Keratinocyte (primary cell): ENCODE measurements around the gene ATP8A2. TPM values are rescaled to one million over a fixed set of nuclear protein-coding genes. Genes with fewer than 3 reads are reported as not detected.

Experiments
- DNase-seq: peaks from one replicate; pipeline ENCODE4 v3.0.0-alpha.2; 2011; ENCODE audit warnings: low read depth, missing footprints, low spot score
- FAIRE-seq: peaks from 2 replicates; lab custom pipeline; 2011; peaks lifted over from hg19 to GRCh38; lab: Jason Lieb, UNC
- H2AFZ ChIP-seq: 2 replicates; pipeline ENCODE4 v1.6.0; 2012; ENCODE audit warnings: low read length, control low read depth, inconsistent platforms; ENCODE audit not compliant: control insufficient read depth
- H3K27ac ChIP-seq: 2 replicates; pipeline ENCODE4 v1.5.1; 2011; ENCODE audit warnings: low read length; ENCODE audit not compliant: control insufficient read depth, insufficient read depth
- H3K27me3 ChIP-seq: 3 replicates; pipeline ENCODE4 v1.6.0; 2011; ENCODE audit warnings: low read length; ENCODE audit not compliant: control insufficient read depth, insufficient read depth; ENCODE audit errors: extremely low read depth
- H3K36me3 ChIP-seq, 2 experiments: 2 replicates in 1 of 2; 3 replicates in 1 of 2; pipeline ENCODE4 v1.5.1; 2011; ENCODE audit warnings: low read length in 2 of 2, mild to moderate bottlenecking in 1 of 2; ENCODE audit not compliant: control insufficient read depth in 2 of 2, insufficient read depth in 2 of 2; ENCODE audit errors: extremely low read depth in 1 of 2
- H3K4me1 ChIP-seq: 3 replicates; pipeline ENCODE4 v1.5.1; 2011; ENCODE audit warnings: low read length; ENCODE audit not compliant: control insufficient read depth, insufficient read depth; ENCODE audit errors: extremely low read depth
- H3K4me2 ChIP-seq: 3 replicates; pipeline ENCODE4 v1.6.0; 2011; ENCODE audit warnings: low read depth, low read length; ENCODE audit not compliant: control insufficient read depth, insufficient read depth; ENCODE audit errors: extremely low read depth
- H3K4me3 ChIP-seq, 3 experiments: fragments of 200-600 bp in 1 of 3; sonication (generic) in 1 of 3; 2 replicates in 2 of 3; 3 replicates in 1 of 3; pipeline ENCODE4 v1.5.1; 2011 to 2016; ENCODE audit warnings: low read length in 3 of 3, mild to moderate bottlenecking in 3 of 3, control low read depth in 2 of 3, inconsistent platforms in 1 of 3, low read depth in 1 of 3, mixed read lengths in 1 of 3, mixed run types in 1 of 3, moderate library complexity in 1 of 3; ENCODE audit not compliant: control insufficient read depth in 2 of 3, insufficient read depth in 2 of 3; ENCODE audit errors: extremely low read depth in 1 of 3
- H3K79me2 ChIP-seq: 2 replicates; pipeline ENCODE4 v1.6.0; 2012; ENCODE audit warnings: low read length; ENCODE audit not compliant: control insufficient read depth, insufficient read depth
- H3K9ac ChIP-seq: 3 replicates; pipeline ENCODE4 v1.6.0; 2011; ENCODE audit warnings: low read length; ENCODE audit not compliant: control insufficient read depth, insufficient read depth; ENCODE audit errors: extremely low read depth
- H3K9me1 ChIP-seq: 3 replicates; pipeline ENCODE4 v1.6.0; 2011; ENCODE audit warnings: low read length; ENCODE audit not compliant: control insufficient read depth, insufficient read depth; ENCODE audit errors: extremely low read depth
- H3K9me3 ChIP-seq: 2 replicates; pipeline ENCODE4 v1.5.1; 2012; ENCODE audit warnings: low read depth, low read length; ENCODE audit not compliant: control insufficient read depth
- H4K20me1 ChIP-seq: 3 replicates; pipeline ENCODE4 v1.6.0; 2011; ENCODE audit warnings: low read length; ENCODE audit not compliant: control insufficient read depth, insufficient read depth; ENCODE audit errors: extremely low read depth
- EZH2 ChIP-seq: IDR thresholded peaks from one replicate; pipeline ENCODE4 v1.6.1; 2012; ENCODE audit warnings: inconsistent platforms, mild to moderate bottlenecking, low read length, moderate library complexity
- dilution Hi-C: fragments of 300-500 bp; cut with MboI; formaldehyde crosslinking; loops from one replicate; pipeline ENCODE4 v1.7.0; 2020; ENCODE audit warnings: low sequenced_read_pairs; ENCODE audit not compliant: extremely low pct_ligation_motif_present
- polyA plus RNA-seq, 5 experiments: library from polyadenylated mRNA; depleted of rRNA in 3 of 5; stranded (reverse) in 3 of 5; stranded (forward) in 1 of 5; unstranded in 1 of 5; fragments of >200 nt; gene quantifications; 1 replicate in 1 of 5; 2 replicates in 3 of 5; 3 replicates in 1 of 5; pipeline versions ENCODE4 v1.2.1 to v1.2.3, GENCODE V29; 2011 to 2012; ENCODE audit warnings: missing spikeins in 2 of 5, low read depth in 1 of 5, low replicate concordance in 1 of 5
- TF ChIP-seq, protein P1 (sequence below), 3 experiments: IDR thresholded peaks in 1 of 3; conservative IDR thresholded peaks in 1 of 3; optimal IDR thresholded peaks in 1 of 3; 2 replicates in 2 of 3; 3 replicates in 1 of 3; pipeline versions ENCODE3 to v1.5.1; 2011; ENCODE audit warnings: low read length in 3 of 3, mild to moderate bottlenecking in 3 of 3, moderate library complexity in 2 of 3, control low read depth in 1 of 3, inconsistent platforms in 1 of 3; ENCODE audit not compliant: insufficient read depth in 2 of 3; ENCODE audit errors: extremely low read depth in 1 of 3

Gene ATP8A2
- polyA plus RNA-seq, 1 donor (not counting 4 experiments of a cell fraction or from before 2014, with no cell fraction given): 0.16 TPM

GRCh38 chr13:25800523-25800922 lies 428.7 kb downstream of the ATP8A2 start:
- Histone ChIP-seq H3K79me2 (no peaks in the 10 kb centered on the region), H3K9me1 (no peaks in the 10 kb centered on the region), H3K36me3 (no peaks in the 10 kb centered on the region), H4K20me1 (no peaks in the 10 kb centered on the region), H3K4me3 (no peak overlapping the region), H3K27ac (no peak overlapping the region), H3K4me2 (no peak overlapping the region), H3K27me3 (peaks cover 48% of the 10 kb centered on the region), H3K9ac (no peak overlapping the region), H3K9me3 (no peaks in the 10 kb centered on the region), H3K4me1 (no peaks in the 10 kb centered on the region), H2AFZ (no peak overlapping the region)
- dilution Hi-C loops: no loop called here
- TF ChIP-seq EZH2: no peak
- TF ChIP-seq, protein P1, sequence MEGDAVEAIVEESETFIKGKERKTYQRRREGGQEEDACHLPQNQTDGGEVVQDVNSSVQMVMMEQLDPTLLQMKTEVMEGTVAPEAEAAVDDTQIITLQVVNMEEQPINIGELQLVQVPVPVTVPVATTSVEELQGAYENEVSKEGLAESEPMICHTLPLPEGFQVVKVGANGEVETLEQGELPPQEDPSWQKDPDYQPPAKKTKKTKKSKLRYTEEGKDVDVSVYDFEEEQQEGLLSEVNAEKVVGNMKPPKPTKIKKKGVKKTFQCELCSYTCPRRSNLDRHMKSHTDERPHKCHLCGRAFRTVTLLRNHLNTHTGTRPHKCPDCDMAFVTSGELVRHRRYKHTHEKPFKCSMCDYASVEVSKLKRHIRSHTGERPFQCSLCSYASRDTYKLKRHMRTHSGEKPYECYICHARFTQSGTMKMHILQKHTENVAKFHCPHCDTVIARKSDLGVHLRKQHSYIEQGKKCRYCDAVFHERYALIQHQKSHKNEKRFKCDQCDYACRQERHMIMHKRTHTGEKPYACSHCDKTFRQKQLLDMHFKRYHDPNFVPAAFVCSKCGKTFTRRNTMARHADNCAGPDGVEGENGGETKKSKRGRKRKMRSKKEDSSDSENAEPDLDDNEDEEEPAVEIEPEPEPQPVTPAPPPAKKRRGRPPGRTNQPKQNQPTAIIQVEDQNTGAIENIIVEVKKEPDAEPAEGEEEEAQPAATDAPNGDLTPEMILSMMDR (optimal IDR thresholded peaks at IDR 0.05 in 1 of 3, IDR thresholded peaks at IDR 0.05 in 1 of 3, conservative IDR thresholded peaks at IDR 0.05 in 1 of 3; ENCODE audit: extremely low read depth in 1 of 3, insufficient read depth in 2 of 3, low read length in 3 of 3): no peak
- DNase-seq: no peak
- FAIRE-seq: peak; percentile 13

GRCh38 chr13:25802579-25802978 lies 430.8 kb downstream of the ATP8A2 start:
- Histone ChIP-seq H3K36me3 (no peaks in the 10 kb centered on the region), H3K4me2 (no peak overlapping the region), H4K20me1 (no peaks in the 10 kb centered on the region), H3K27ac (no peak overlapping the region), H3K9me3 (peaks cover 4% of the 10 kb centered on the region), H3K4me1 (no peaks in the 10 kb centered on the region), H3K9me1 (no peaks in the 10 kb centered on the region), H2AFZ (no peak overlapping the region), H3K4me3 (no peak overlapping the region), H3K79me2 (no peaks in the 10 kb centered on the region), H3K27me3 (peaks cover 57% of the 10 kb centered on the region), H3K9ac (no peak overlapping the region)
- dilution Hi-C loops: no loop called here
- FAIRE-seq: no peak
- TF ChIP-seq, protein P1 (optimal IDR thresholded peaks at IDR 0.05 in 1 of 3, IDR thresholded peaks at IDR 0.05 in 1 of 3, conservative IDR thresholded peaks at IDR 0.05 in 1 of 3; ENCODE audit: extremely low read depth in 1 of 3, insufficient read depth in 2 of 3, low read length in 3 of 3): no peak
- no peak for TF ChIP-seq EZH2
- no peak for DNase-seq
